ENCODE data around the gene CAMK2D.

CAMK2D gene

GRCh38 chr4:113639326-113639725 is 122.2 kb downstream of the CAMK2D start:
- Histone ChIP-seq H3K9me3 (ENCODE audit: low read depth, low read length) (no peaks in the 10 kb centered on the region), H3K27ac (no peak overlapping the region), H3K36me3 (ENCODE audit: insufficient read depth, low read length) (no peaks in the 10 kb centered on the region), H3K4me3 (no peak overlapping the region), H3K9ac (ENCODE audit: insufficient read length) (no peak overlapping the region)
- DNase-seq (ENCODE audit: low read depth, low spot score), result no peak
- TF ChIP-seq POLR2AphosphoS5 (IDR thresholded peaks at IDR 0.05; ENCODE audit: borderline replicate concordance, low read depth, low read length) (no peak), FOXP2 (optimal IDR thresholded peaks at IDR 0.05; ENCODE audit: control extremely low read depth, extremely low read length, insufficient read depth) (no peak), EZH2 (IDR thresholded peaks at IDR 0.05) (no peak)

GRCh38 chr4:113638562-113638832 is 123.0 kb downstream of the CAMK2D start:
- TF ChIP-seq FOXP2 (optimal IDR thresholded peaks at IDR 0.05; ENCODE audit: control extremely low read depth, extremely low read length, insufficient read depth) (no peak), POLR2AphosphoS5 (IDR thresholded peaks at IDR 0.05; ENCODE audit: borderline replicate concordance, low read depth, low read length) (no peak), EZH2 (IDR thresholded peaks at IDR 0.05) (no peak)
- Histone ChIP-seq H3K9ac (ENCODE audit: insufficient read length) (no peak overlapping the region), H3K9me3 (ENCODE audit: low read depth, low read length) (no peaks in the 10 kb centered on the region), H3K36me3 (ENCODE audit: insufficient read depth, low read length) (no peaks in the 10 kb centered on the region), H3K27ac (no peak overlapping the region), H3K4me3 (no peak overlapping the region)
- DNase-seq (ENCODE audit: low read depth, low spot score), result no peak

- Histone ChIP-seq H3K36me3 (ENCODE audit: insufficient read depth, low read length) (no peaks in the 10 kb centered on the region), H3K9me3 (ENCODE audit: low read depth, low read length) (no peaks in the 10 kb centered on the region), H3K4me3 (no peak overlapping the region), H3K27ac (no peak overlapping the region), H3K9ac (ENCODE audit: insufficient read length) (no peak overlapping the region)
- no peak for DNase-seq (ENCODE audit: low read depth, low spot score)
- TF ChIP-seq FOXP2 (optimal IDR thresholded peaks at IDR 0.05; ENCODE audit: control extremely low read depth, extremely low read length, insufficient read depth) (no peak), POLR2AphosphoS5 (IDR thresholded peaks at IDR 0.05; ENCODE audit: borderline replicate concordance, low read depth, low read length) (no peak), EZH2 (IDR thresholded peaks at IDR 0.05) (no peak)
These were observed 123.5 kb downstream of the CAMK2D start for GRCh38 chr4:113637823-113638561.

- Histone ChIP-seq H3K9me3 (ENCODE audit: low read depth, low read length) (no peaks in the 10 kb centered on the region), H3K27ac (no peak overlapping the region), H3K4me3 (no peak overlapping the region), H3K9ac (ENCODE audit: insufficient read length) (no peak overlapping the region), H3K36me3 (ENCODE audit: insufficient read depth, low read length) (no peaks in the 10 kb centered on the region)
- no peak for DNase-seq (ENCODE audit: low read depth, low spot score)
- no peak for TF ChIP-seq FOXP2 (optimal IDR thresholded peaks at IDR 0.05; ENCODE audit: control extremely low read depth, extremely low read length, insufficient read depth)
- no peak for TF ChIP-seq POLR2AphosphoS5 (IDR thresholded peaks at IDR 0.05; ENCODE audit: borderline replicate concordance, low read depth, low read length)
- TF ChIP-seq EZH2 (IDR thresholded peaks at IDR 0.05), result no peak
These were observed 124.2 kb downstream of the CAMK2D start for GRCh38 chr4:113637363-113637762.

- no peaks in the 10 kb centered on the region for H3K36me3 ChIP-seq (ENCODE audit: insufficient read depth, low read length)
- DNase-seq (ENCODE audit: low read depth, low spot score), result no peak
- no peaks in the 10 kb centered on the region for H3K9me3 ChIP-seq (ENCODE audit: low read depth, low read length)
- no peak for TF ChIP-seq EZH2 (IDR thresholded peaks at IDR 0.05)
- no peak for TF ChIP-seq POLR2AphosphoS5 (IDR thresholded peaks at IDR 0.05; ENCODE audit: borderline replicate concordance, low read depth, low read length)
- no peak for TF ChIP-seq FOXP2 (optimal IDR thresholded peaks at IDR 0.05; ENCODE audit: control extremely low read depth, extremely low read length, insufficient read depth)
- H3K4me3 ChIP-seq, result no peak overlapping the region
- H3K27ac ChIP-seq, result no peak overlapping the region
- H3K9ac ChIP-seq (ENCODE audit: insufficient read length), result no peak overlapping the region
These were observed 124.7 kb downstream of the CAMK2D start for GRCh38 chr4:113636877-113637276.

GRCh38 chr4:113636438-113636818 is 125.1 kb downstream of the CAMK2D start:
- H3K9me3 ChIP-seq (ENCODE audit: low read depth, low read length), result no peaks in the 10 kb centered on the region
- H3K36me3 ChIP-seq (ENCODE audit: insufficient read depth, low read length), result no peaks in the 10 kb centered on the region
- no peak overlapping the region for H3K27ac ChIP-seq
- H3K4me3 ChIP-seq, result no peak overlapping the region
- no peak for DNase-seq (ENCODE audit: low read depth, low spot score)
- no peak overlapping the region for H3K9ac ChIP-seq (ENCODE audit: insufficient read length)
- no peak for TF ChIP-seq POLR2AphosphoS5 (IDR thresholded peaks at IDR 0.05; ENCODE audit: borderline replicate concordance, low read depth, low read length)

- TF ChIP-seq FOXP2 (optimal IDR thresholded peaks at IDR 0.05; ENCODE audit: control extremely low read depth, extremely low read length, insufficient read depth) (no peak), POLR2AphosphoS5 (IDR thresholded peaks at IDR 0.05; ENCODE audit: borderline replicate concordance, low read depth, low read length) (no peak), EZH2 (IDR thresholded peaks at IDR 0.05) (no peak)
- no peaks in the 10 kb centered on the region for H3K9me3 ChIP-seq (ENCODE audit: low read depth, low read length)
- no peak overlapping the region for H3K4me3 ChIP-seq
- H3K27ac ChIP-seq, result no peak overlapping the region
- DNase-seq (ENCODE audit: low read depth, low spot score), result no peak
- no peaks in the 10 kb centered on the region for H3K36me3 ChIP-seq (ENCODE audit: insufficient read depth, low read length)
- no peak overlapping the region for H3K9ac ChIP-seq (ENCODE audit: insufficient read length)
These were observed 125.7 kb downstream of the CAMK2D start for GRCh38 chr4:113635739-113636437.

- no peak overlapping the region for H3K9ac ChIP-seq (ENCODE audit: insufficient read length)
- no peak for DNase-seq (ENCODE audit: low read depth, low spot score)
- TF ChIP-seq POLR2AphosphoS5 (IDR thresholded peaks at IDR 0.05; ENCODE audit: borderline replicate concordance, low read depth, low read length) (no peak), EZH2 (IDR thresholded peaks at IDR 0.05) (no peak), FOXP2 (optimal IDR thresholded peaks at IDR 0.05; ENCODE audit: control extremely low read depth, extremely low read length, insufficient read depth) (no peak)
- no peak overlapping the region for H3K4me3 ChIP-seq
- H3K9me3 ChIP-seq (ENCODE audit: low read depth, low read length), result no peaks in the 10 kb centered on the region
- no peak overlapping the region for H3K27ac ChIP-seq
- H3K36me3 ChIP-seq (ENCODE audit: insufficient read depth, low read length), result no peaks in the 10 kb centered on the region
These were observed 127.2 kb downstream of the CAMK2D start for GRCh38 chr4:113634081-113634969.
